Fibroblast of the conjunctiva (primary cell): ENCODE data around the gene OR4C6.

ENCODE experiments used
- DNase-seq: peaks from one replicate; pipeline ENCODE4 v3.0.0-alpha.2; 2010; ENCODE audit warnings: low read depth

OR4C6 gene

GRCh38 chr11:55661901-55662300, at the start of gene OR4C6:
OR4C6 (plus strand) TSS chr11:55662201; CDS start chr11:55665167, 2,966 bp downstream.
- DNase-seq = no peak

- DNase-seq = no peak
Observed at GRCh38 chr11:55624531-55624930, 37.5 kb upstream of the OR4C6 start.

- DNase-seq = no peak
Observed at GRCh38 chr11:55634813-55635212, 27.2 kb upstream of the OR4C6 start, which contains the start of gene OR4P4. OR4P4 (plus strand) TSS chr11:55635113.

- no peak for DNase-seq
Observed at GRCh38 chr11:55648027-55648426, 14.0 kb upstream of the OR4C6 start, which contains the start of gene OR4S2. OR4S2 (plus strand) TSS chr11:55648327; CDS start chr11:55650904, 2,577 bp downstream.

- DNase-seq = no peak
Observed at GRCh38 chr11:55652560-55652959, 9.4 kb upstream of the OR4C6 start.

GRCh38 chr11:55655096-55655495, 6.9 kb upstream of the OR4C6 start:
- DNase-seq = no peak

GRCh38 chr11:55658031-55658573, 3.9 kb upstream of the OR4C6 start:
- no peak for DNase-seq

GRCh38 chr11:55658608-55659007, 3.4 kb upstream of the OR4C6 start:
- DNase-seq = no peak

GRCh38 chr11:55669376-55669775, 7.4 kb downstream of the OR4C6 start:
- no peak for DNase-seq

- no peak for DNase-seq
Observed at GRCh38 chr11:55673860-55674259, 11.9 kb downstream of the OR4C6 start.

GRCh38 chr11:55697817-55698216, 35.8 kb downstream of the OR4C6 start:
- no peak for DNase-seq

- DNase-seq = no peak
Observed at GRCh38 chr11:55701429-55701828, 39.4 kb downstream of the OR4C6 start.

GRCh38 chr11:55707029-55707428, 45.0 kb downstream of the OR4C6 start:
- DNase-seq = no peak

- DNase-seq = no peak
Observed at GRCh38 chr11:55714982-55715888, 53.2 kb downstream of the OR4C6 start.
